CD4-positive, alpha-beta memory T cell (primary cell): ENCODE measurements around the gene KDM4C. TPM values are rescaled to one million over a fixed set of nuclear protein-coding genes. Genes with fewer than 3 reads are reported as not detected.

Source experiments
- CTCF ChIA-PET: fragments of 350-600 bp; sonication (Branson Sonifier 250); formaldehyde crosslinking; loops from one replicate; lab custom pipeline; 2021; ENCODE audit warnings: inconsistent platforms; ENCODE audit not compliant: partially characterized antibody; lab: Charles Lee
- POLR2A ChIA-PET: fragments of 350-600 bp; sonication (Branson Sonifier 250); formaldehyde crosslinking; loops from one replicate; lab custom pipeline; 2021; ENCODE audit not compliant: partially characterized antibody; lab: Charles Lee
- DNase-seq, 5 donors: peaks; one replicate each; pipeline versions ENCODE4 v3.0.0 to v3.0.0-alpha.2; 2020 to 2022; ENCODE audit warnings: mixed read lengths in 1 of 5
- H3K27ac ChIP-seq: one replicate; pipeline ENCODE4 v1.7.0; 2013; ENCODE audit warnings: low read depth, low read length
- H3K27me3 ChIP-seq: 2 replicates; pipeline ENCODE4 v1.7.0; 2013; ENCODE audit warnings: mild to moderate bottlenecking, low read length, moderate library complexity; ENCODE audit not compliant: insufficient read depth
- H3K36me3 ChIP-seq: 2 replicates; pipeline ENCODE4 v1.7.0; 2013; ENCODE audit warnings: mild to moderate bottlenecking, low read length, moderate library complexity; ENCODE audit not compliant: insufficient read depth
- H3K4me1 ChIP-seq: 2 replicates; pipeline ENCODE4 v1.7.0; 2013; ENCODE audit warnings: mild to moderate bottlenecking, low read length, moderate library complexity; ENCODE audit not compliant: insufficient read depth
- H3K4me3 ChIP-seq, 2 donors: one replicate each; pipeline ENCODE4 v1.7.0; 2013; ENCODE audit warnings: low read length in 2 of 2, mild to moderate bottlenecking in 1 of 2
- H3K9me3 ChIP-seq, 2 donors: one replicate each; pipeline ENCODE4 v1.7.0; 2013; ENCODE audit warnings: low read length in 2 of 2, control low read depth in 1 of 2; ENCODE audit not compliant: control insufficient read depth in 1 of 2
- H3K27ac Mint-ChIP-seq, 7 donors: one replicate each; pipeline ENCODE4 v1.8.0; 2020 to 2021; ENCODE audit warnings: mixed read lengths in 7 of 7, mild to moderate bottlenecking in 6 of 7, inconsistent platforms in 3 of 7, moderate library complexity in 3 of 7
- H3K27me3 Mint-ChIP-seq, 2 donors: one replicate each; pipeline ENCODE4 v1.8.0; 2020 to 2021; ENCODE audit warnings: mixed read lengths in 2 of 2
- H3K36me3 Mint-ChIP-seq, 2 donors: one replicate each; pipeline ENCODE4 v1.8.0; 2020 to 2021; ENCODE audit warnings: mixed read lengths in 2 of 2, inconsistent platforms in 1 of 2, mild to moderate bottlenecking in 1 of 2
- H3K4me1 Mint-ChIP-seq, 4 donors: one replicate each; pipeline ENCODE4 v1.8.0; 2020 to 2021; ENCODE audit warnings: mixed read lengths in 4 of 4, mild to moderate bottlenecking in 1 of 4
- H3K4me3 Mint-ChIP-seq, 8 donors: one replicate each; pipeline ENCODE4 v1.8.0; 2020 to 2021; ENCODE audit warnings: mixed read lengths in 8 of 8, mild to moderate bottlenecking in 7 of 8, moderate library complexity in 6 of 8, inconsistent platforms in 3 of 8
- H3K9me3 Mint-ChIP-seq, 8 donors: one replicate each; pipeline ENCODE4 v1.8.0; 2020 to 2021; ENCODE audit warnings: mixed read lengths in 8 of 8, mild to moderate bottlenecking in 5 of 8, inconsistent platforms in 3 of 8, moderate library complexity in 1 of 8
- intact Hi-C: fragments of 100-400 bp; cut with micrococcal nuclease; formaldehyde crosslinking; loops from one replicate; pipeline ENCODE4 v1.15.1; 2023
- polyA plus RNA-seq, 2 donors: library from polyadenylated mRNA; unstranded; fragments of 300-500 nt; fragmentation: Illumina TruSeq; gene quantifications; one replicate each; pipeline ENCODE4 v1.2.3, GENCODE V29; 2021
- total RNA-seq, 2 experiments: library from RNA; stranded (reverse); gene quantifications; one replicate each; pipeline ENCODE4 v1.2.3, GENCODE V29; 2021

Gene KDM4C
- total and polyA plus RNA-seq, 4 experiments from 2014 or later: 36.3 to 90.7 (median 58.8) TPM

- POLR2A ChIA-PET: no interaction called here
Measured at GRCh38 chr9:7115606-7116005, 357.8 kb downstream of the KDM4C start.

GRCh38 chr9:7117676-7118561 lies 360.1 kb downstream of the KDM4C start:
- Mint-ChIP-seq H3K27me3 (no peaks in the 10 kb centered on the region), H3K4me3 (no peak overlapping the region), H3K36me3 (peaks cover 44 to 60% of the 10 kb centered on the region in 2 donors), H3K27ac (no peak overlapping the region), H3K4me1 (peaks cover 19 to 53% (median 40%) of the 10 kb centered on the region in 4 donors), H3K9me3 (no peaks in the 10 kb centered on the region)
- no peak overlapping the region for H3K27ac ChIP-seq
- ChIA-PET POLR2A (no interaction called here), CTCF (interaction anchor here (0.8 kb wide), 1 partner anchor 533 kb away, joined by 3 read pairs; no protein-coding TSS in a partner anchor)
- H3K4me3 ChIP-seq: no peak overlapping the region
- no peaks in the 10 kb centered on the region for H3K27me3 ChIP-seq
- H3K4me1 ChIP-seq: peaks cover 4% of the 10 kb centered on the region
- DNase-seq: no peak
- intact Hi-C loops: no loop called here
- H3K9me3 ChIP-seq: no peaks in the 10 kb centered on the region
- no peaks in the 10 kb centered on the region for H3K36me3 ChIP-seq

More at GRCh38 chr9:7115606-7116005, 357.8 kb downstream of the KDM4C start:
- Histone ChIP-seq H3K9me3 (no peaks in the 10 kb centered on the region), H3K4me3 (no peak overlapping the region), H3K27me3 (no peaks in the 10 kb centered on the region), H3K36me3 (peaks cover 4% of the 10 kb centered on the region), H3K4me1 (no peaks in the 10 kb centered on the region), H3K27ac (no peak overlapping the region)
- H3K27me3 Mint-ChIP-seq: no peaks in the 10 kb centered on the region
- no peaks in the 10 kb centered on the region for H3K9me3 Mint-ChIP-seq
- H3K4me1 Mint-ChIP-seq: peaks cover 11 to 41% (median 32%) of the 10 kb centered on the region in 4 donors
- H3K27ac Mint-ChIP-seq: no peak overlapping the region
- no peak overlapping the region for H3K4me3 Mint-ChIP-seq
- no peak for DNase-seq
- CTCF ChIA-PET: no interaction called here
- intact Hi-C loops: no loop called here
- H3K36me3 Mint-ChIP-seq: peaks cover 53 to 68% of the 10 kb centered on the region in 2 donors

GRCh38 chr9:7118633-7119032 lies 360.9 kb downstream of the KDM4C start:
- CTCF ChIA-PET: no interaction called here
- H3K36me3 ChIP-seq: no peaks in the 10 kb centered on the region
- Mint-ChIP-seq H3K9me3 (no peaks in the 10 kb centered on the region), H3K27me3 (no peaks in the 10 kb centered on the region), H3K4me1 (peaks cover 19 to 59% (median 44%) of the 10 kb centered on the region in 4 donors), H3K36me3 (peaks cover 46 to 60% of the 10 kb centered on the region in 2 donors), H3K4me3 (no peak overlapping the region), H3K27ac (peak overlapping the region in 2 of 7 donors; percentile 17 to 54)
- no peak overlapping the region for H3K27ac ChIP-seq
- POLR2A ChIA-PET: no interaction called here
- intact Hi-C loops: no loop called here
- no peaks in the 10 kb centered on the region for H3K27me3 ChIP-seq
- peaks cover 4% of the 10 kb centered on the region for H3K4me1 ChIP-seq
- no peaks in the 10 kb centered on the region for H3K9me3 ChIP-seq
- DNase-seq: no peak
- no peak overlapping the region for H3K4me3 ChIP-seq

- intact Hi-C loops: no loop called here
Measured at GRCh38 chr9:7119612-7120011, 361.8 kb downstream of the KDM4C start.

GRCh38 chr9:7121055-7121454 lies 363.3 kb downstream of the KDM4C start:
- peaks cover 4% of the 10 kb centered on the region for H3K4me1 ChIP-seq
- H3K36me3 ChIP-seq: no peaks in the 10 kb centered on the region
- no peak for DNase-seq
- no peak overlapping the region for H3K27ac ChIP-seq
- ChIA-PET POLR2A (no interaction called here), CTCF (no interaction called here)
- H3K36me3 Mint-ChIP-seq: peaks cover 47 to 65% of the 10 kb centered on the region in 2 donors
- peaks cover 17 to 54% (median 40%) of the 10 kb centered on the region in 4 donors for H3K4me1 Mint-ChIP-seq
- H3K9me3 ChIP-seq: no peaks in the 10 kb centered on the region
- H3K27me3 ChIP-seq: no peaks in the 10 kb centered on the region
- H3K27me3 Mint-ChIP-seq: no peaks in the 10 kb centered on the region
- no peak overlapping the region for H3K4me3 ChIP-seq
- intact Hi-C loops: no loop called here
- peak overlapping the region in 1 of 8 donors; percentile 24 for H3K4me3 Mint-ChIP-seq
- peak overlapping the region in 2 of 7 donors; percentile 14 to 83 for H3K27ac Mint-ChIP-seq
- no peaks in the 10 kb centered on the region for H3K9me3 Mint-ChIP-seq

More at GRCh38 chr9:7119612-7120011, 361.8 kb downstream of the KDM4C start:
- Mint-ChIP-seq H3K9me3 (no peaks in the 10 kb centered on the region), H3K4me3 (no peak overlapping the region), H3K4me1 (peaks cover 19 to 59% (median 44%) of the 10 kb centered on the region in 4 donors), H3K27me3 (no peaks in the 10 kb centered on the region), H3K36me3 (peaks cover 44 to 59% of the 10 kb centered on the region in 2 donors), H3K27ac (peak overlapping the region in 2 of 7 donors; percentile 4 to 73)
- no peak for DNase-seq
- ChIA-PET CTCF (interaction anchor here (1.0 kb wide), 1 partner anchor 24 kb away, joined by 3 read pairs; no protein-coding TSS in a partner anchor), POLR2A (no interaction called here)
- no peak overlapping the region for H3K27ac ChIP-seq
- no peaks in the 10 kb centered on the region for H3K27me3 ChIP-seq
- H3K9me3 ChIP-seq: no peaks in the 10 kb centered on the region
- H3K4me3 ChIP-seq: no peak overlapping the region
- peaks cover 4% of the 10 kb centered on the region for H3K4me1 ChIP-seq
- H3K36me3 ChIP-seq: no peaks in the 10 kb centered on the region

- Histone ChIP-seq H3K36me3 (no peaks in the 10 kb centered on the region), H3K4me3 (no peak overlapping the region), H3K4me1 (peaks cover 4% of the 10 kb centered on the region), H3K27ac (no peak overlapping the region), H3K9me3 (no peaks in the 10 kb centered on the region), H3K27me3 (no peaks in the 10 kb centered on the region)
- CTCF ChIA-PET: no interaction called here
- Mint-ChIP-seq H3K9me3 (no peaks in the 10 kb centered on the region), H3K4me1 (peaks cover 15 to 51% (median 40%) of the 10 kb centered on the region in 4 donors), H3K27ac (peak overlapping the region in 5 of 7 donors; percentile 24 to 51 (median 47)), H3K36me3 (peaks cover 45 to 67% of the 10 kb centered on the region in 2 donors), H3K27me3 (no peaks in the 10 kb centered on the region), H3K4me3 (no peak overlapping the region)
- POLR2A ChIA-PET: no interaction called here
- intact Hi-C loops: no loop called here
- no peak for DNase-seq
Measured at GRCh38 chr9:7121664-7122063, 363.9 kb downstream of the KDM4C start.

- intact Hi-C loops: no loop called here
- Histone ChIP-seq H3K4me1 (peaks cover 4% of the 10 kb centered on the region), H3K9me3 (no peaks in the 10 kb centered on the region), H3K36me3 (no peaks in the 10 kb centered on the region), H3K27ac (no peak overlapping the region), H3K27me3 (no peaks in the 10 kb centered on the region), H3K4me3 (no peak overlapping the region)
- Mint-ChIP-seq H3K4me1 (peaks cover 15 to 37% (median 31%) of the 10 kb centered on the region in 4 donors), H3K9me3 (peaks cover 0 to 2% (median 0%) of the 10 kb centered on the region in 8 donors), H3K27me3 (no peaks in the 10 kb centered on the region), H3K36me3 (peaks cover 56 to 71% of the 10 kb centered on the region in 2 donors), H3K27ac (no peak overlapping the region), H3K4me3 (no peak overlapping the region)
- DNase-seq: no peak
- ChIA-PET CTCF (no interaction called here), POLR2A (no interaction called here)
Measured at GRCh38 chr9:7123743-7124142, 366.0 kb downstream of the KDM4C start.
